Measurements from ENCODE around the gene RSBN1L. TPM values are rescaled to one million over a fixed set of nuclear protein-coding genes. Genes with fewer than 3 reads are reported as not detected.

RSBN1L gene
- polyA plus RNA-seq, 2 of the 4 experiments (the other 2 are of a cell fraction): 11.1 to 13.0 TPM

DNA sequence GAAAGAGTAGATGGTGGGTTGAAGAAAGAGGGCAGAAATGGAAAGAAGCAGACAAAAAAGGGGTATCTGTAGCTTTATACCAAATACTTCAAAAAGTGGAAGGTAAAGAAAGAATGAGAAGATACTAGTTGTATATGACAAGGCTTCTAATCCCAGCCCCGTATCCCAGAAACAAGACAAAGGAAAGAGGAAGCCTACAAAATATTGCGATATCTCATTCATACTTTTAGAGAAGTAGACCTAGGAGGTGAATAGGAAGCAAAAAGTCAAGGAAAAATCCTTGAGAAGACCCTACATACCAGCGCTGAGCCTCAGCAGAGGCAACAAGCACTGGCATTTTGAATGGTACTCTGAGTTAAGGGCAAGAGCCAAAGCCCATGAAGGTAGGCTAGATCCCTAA, 128.9 kb downstream of the RSBN1L start:
- ChIA-PET CTCF (interaction anchor here (1.1 to 2.1 kb wide), 2 partner anchors 10 to 66 kb away, joined by 4 to 12 read pairs; no protein-coding TSS in a partner anchor), POLR2A (no interaction called here)
- ATAC-seq (no peak), DNase-seq (ENCODE audit: low read depth in 1 of 2, low spot score in 1 of 2) (no peak), FAIRE-seq (no peak)
- TF ChIP-seq, protein P1, sequence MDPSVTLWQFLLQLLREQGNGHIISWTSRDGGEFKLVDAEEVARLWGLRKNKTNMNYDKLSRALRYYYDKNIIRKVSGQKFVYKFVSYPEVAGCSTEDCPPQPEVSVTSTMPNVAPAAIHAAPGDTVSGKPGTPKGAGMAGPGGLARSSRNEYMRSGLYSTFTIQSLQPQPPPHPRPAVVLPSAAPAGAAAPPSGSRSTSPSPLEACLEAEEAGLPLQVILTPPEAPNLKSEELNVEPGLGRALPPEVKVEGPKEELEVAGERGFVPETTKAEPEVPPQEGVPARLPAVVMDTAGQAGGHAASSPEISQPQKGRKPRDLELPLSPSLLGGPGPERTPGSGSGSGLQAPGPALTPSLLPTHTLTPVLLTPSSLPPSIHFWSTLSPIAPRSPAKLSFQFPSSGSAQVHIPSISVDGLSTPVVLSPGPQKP (IDR thresholded peaks at IDR 0.05; ENCODE audit: low read depth, low read length): no peak
- TF ChIP-seq, protein P2, sequence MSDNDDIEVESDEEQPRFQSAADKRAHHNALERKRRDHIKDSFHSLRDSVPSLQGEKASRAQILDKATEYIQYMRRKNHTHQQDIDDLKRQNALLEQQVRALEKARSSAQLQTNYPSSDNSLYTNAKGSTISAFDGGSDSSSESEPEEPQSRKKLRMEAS (IDR thresholded peaks at IDR 0.05): no peak
- no peak for TF ChIP-seq NPAS2 (CRISPR knock-in tag; IDR thresholded peaks at IDR 0.05; ENCODE audit: borderline replicate concordance)
- no peak for TF ChIP-seq RNF2 (IDR thresholded peaks at IDR 0.05; ENCODE audit: borderline replicate concordance, low read depth)
- no peak for TF ChIP-seq FOXS1 (CRISPR knock-in tag; IDR thresholded peaks at IDR 0.05)
- TF ChIP-seq HOXA7 (CRISPR knock-in tag; IDR thresholded peaks at IDR 0.05): no peak
- TF ChIP-seq CBX2 (IDR thresholded peaks at IDR 0.05; ENCODE audit: borderline replicate concordance, low read depth): no peak
- TF ChIP-seq SREBF2 (IDR thresholded peaks at IDR 0.05): no peak
- TF ChIP-seq, protein P3, sequence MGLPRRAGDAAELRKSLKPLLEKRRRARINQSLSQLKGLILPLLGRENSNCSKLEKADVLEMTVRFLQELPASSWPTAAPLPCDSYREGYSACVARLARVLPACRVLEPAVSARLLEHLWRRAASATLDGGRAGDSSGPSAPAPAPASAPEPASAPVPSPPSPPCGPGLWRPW (IDR thresholded peaks at IDR 0.05): no peak
- TF ChIP-seq, protein P4, sequence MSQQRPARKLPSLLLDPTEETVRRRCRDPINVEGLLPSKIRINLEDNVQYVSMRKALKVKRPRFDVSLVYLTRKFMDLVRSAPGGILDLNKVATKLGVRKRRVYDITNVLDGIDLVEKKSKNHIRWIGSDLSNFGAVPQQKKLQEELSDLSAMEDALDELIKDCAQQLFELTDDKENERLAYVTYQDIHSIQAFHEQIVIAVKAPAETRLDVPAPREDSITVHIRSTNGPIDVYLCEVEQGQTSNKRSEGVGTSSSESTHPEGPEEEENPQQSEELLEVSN (IDR thresholded peaks at IDR 0.05; ENCODE audit: borderline replicate concordance, low read depth): no peak
- no peak for TF ChIP-seq RAD21 (conservative IDR thresholded peaks at IDR 0.05 in 1 of 2, IDR thresholded peaks at IDR 0.05 in 1 of 2)
- TF ChIP-seq HOXB13 (CRISPR knock-in tag; IDR thresholded peaks at IDR 0.05; ENCODE audit: low read depth): no peak
- TF ChIP-seq FOSB (CRISPR knock-in tag; IDR thresholded peaks at IDR 0.05): no peak
- TF ChIP-seq CBX8 (IDR thresholded peaks at IDR 0.05): no peak
- TF ChIP-seq, protein P5, sequence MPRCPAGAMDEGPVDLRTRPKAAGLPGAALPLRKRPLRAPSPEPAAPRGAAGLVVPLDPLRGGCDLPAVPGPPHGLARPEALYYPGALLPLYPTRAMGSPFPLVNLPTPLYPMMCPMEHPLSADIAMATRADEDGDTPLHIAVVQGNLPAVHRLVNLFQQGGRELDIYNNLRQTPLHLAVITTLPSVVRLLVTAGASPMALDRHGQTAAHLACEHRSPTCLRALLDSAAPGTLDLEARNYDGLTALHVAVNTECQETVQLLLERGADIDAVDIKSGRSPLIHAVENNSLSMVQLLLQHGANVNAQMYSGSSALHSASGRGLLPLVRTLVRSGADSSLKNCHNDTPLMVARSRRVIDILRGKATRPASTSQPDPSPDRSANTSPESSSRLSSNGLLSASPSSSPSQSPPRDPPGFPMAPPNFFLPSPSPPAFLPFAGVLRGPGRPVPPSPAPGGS (IDR thresholded peaks at IDR 0.05): no peak
- TF ChIP-seq KDM5A (IDR thresholded peaks at IDR 0.05): no peak
- TF ChIP-seq MYC (IDR thresholded peaks at IDR 0.05; ENCODE audit: borderline replicate concordance, low read length): no peak
- TF ChIP-seq POLR2AphosphoS2 (conservative IDR thresholded peaks at IDR 0.05; ENCODE audit: low read length): no peak
- H3K27ac ChIP-seq: no peak overlapping the region
- H3K4me2 ChIP-seq: no peak overlapping the region
- 82% methylated on average over 3 of the region's 3 CpGs for WGBS (ENCODE audit: missing lambda C conversion rate)
- H3K4me1 ChIP-seq: no peaks in the 10 kb centered on the region
- peaks cover 23% of the 10 kb centered on the region for H3K9me3 ChIP-seq
- H3K4me3 ChIP-seq: no peak overlapping the region

DNA sequence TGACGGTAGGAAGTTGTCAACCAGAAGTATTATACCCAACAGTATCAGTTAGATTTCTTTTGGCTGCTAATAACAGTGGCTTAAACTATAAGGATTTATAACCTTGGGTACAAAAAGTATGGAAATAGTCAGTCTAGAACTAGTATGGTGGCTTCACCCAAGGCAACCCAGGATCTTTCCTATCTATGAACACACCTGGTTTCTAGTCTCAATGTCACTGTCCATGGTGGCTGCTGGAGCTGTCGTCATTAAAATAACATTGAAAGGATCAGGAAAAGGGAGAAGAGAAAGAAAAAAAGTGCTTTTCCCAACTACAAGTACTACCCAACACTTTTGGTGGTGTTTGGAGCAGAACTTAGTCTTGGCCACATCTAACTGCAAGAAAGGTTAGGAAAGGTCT, 130.0 kb downstream of the RSBN1L start:
- TF ChIP-seq CBX2 (IDR thresholded peaks at IDR 0.05; ENCODE audit: borderline replicate concordance, low read depth): no peak
- TF ChIP-seq, protein P6, sequence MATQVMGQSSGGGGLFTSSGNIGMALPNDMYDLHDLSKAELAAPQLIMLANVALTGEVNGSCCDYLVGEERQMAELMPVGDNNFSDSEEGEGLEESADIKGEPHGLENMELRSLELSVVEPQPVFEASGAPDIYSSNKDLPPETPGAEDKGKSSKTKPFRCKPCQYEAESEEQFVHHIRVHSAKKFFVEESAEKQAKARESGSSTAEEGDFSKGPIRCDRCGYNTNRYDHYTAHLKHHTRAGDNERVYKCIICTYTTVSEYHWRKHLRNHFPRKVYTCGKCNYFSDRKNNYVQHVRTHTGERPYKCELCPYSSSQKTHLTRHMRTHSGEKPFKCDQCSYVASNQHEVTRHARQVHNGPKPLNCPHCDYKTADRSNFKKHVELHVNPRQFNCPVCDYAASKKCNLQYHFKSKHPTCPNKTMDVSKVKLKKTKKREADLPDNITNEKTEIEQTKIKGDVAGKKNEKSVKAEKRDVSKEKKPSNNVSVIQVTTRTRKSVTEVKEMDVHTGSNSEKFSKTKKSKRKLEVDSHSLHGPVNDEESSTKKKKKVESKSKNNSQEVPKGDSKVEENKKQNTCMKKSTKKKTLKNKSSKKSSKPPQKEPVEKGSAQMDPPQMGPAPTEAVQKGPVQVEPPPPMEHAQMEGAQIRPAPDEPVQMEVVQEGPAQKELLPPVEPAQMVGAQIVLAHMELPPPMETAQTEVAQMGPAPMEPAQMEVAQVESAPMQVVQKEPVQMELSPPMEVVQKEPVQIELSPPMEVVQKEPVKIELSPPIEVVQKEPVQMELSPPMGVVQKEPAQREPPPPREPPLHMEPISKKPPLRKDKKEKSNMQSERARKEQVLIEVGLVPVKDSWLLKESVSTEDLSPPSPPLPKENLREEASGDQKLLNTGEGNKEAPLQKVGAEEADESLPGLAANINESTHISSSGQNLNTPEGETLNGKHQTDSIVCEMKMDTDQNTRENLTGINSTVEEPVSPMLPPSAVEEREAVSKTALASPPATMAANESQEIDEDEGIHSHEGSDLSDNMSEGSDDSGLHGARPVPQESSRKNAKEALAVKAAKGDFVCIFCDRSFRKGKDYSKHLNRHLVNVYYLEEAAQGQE (IDR thresholded peaks at IDR 0.05): peak; percentile 71
- TF ChIP-seq, protein P7, sequence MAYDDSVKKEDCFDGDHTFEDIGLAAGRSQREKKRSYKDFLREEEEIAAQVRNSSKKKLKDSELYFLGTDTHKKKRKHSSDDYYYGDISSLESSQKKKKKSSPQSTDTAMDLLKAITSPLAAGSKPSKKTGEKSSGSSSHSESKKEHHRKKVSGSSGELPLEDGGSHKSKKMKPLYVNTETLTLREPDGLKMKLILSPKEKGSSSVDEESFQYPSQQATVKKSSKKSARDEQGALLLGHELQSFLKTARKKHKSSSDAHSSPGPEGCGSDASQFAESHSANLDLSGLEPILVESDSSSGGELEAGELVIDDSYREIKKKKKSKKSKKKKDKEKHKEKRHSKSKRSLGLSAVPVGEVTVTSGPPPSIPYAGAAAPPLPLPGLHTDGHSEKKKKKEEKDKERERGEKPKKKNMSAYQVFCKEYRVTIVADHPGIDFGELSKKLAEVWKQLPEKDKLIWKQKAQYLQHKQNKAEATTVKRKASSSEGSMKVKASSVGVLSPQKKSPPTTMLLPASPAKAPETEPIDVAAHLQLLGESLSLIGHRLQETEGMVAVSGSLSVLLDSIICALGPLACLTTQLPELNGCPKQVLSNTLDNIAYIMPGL (CRISPR knock-in tag; IDR thresholded peaks at IDR 0.05; ENCODE audit: borderline replicate concordance): no peak
- no peak overlapping the region for H3K27ac ChIP-seq
- no peak for FAIRE-seq
- H3K4me2 ChIP-seq: no peak overlapping the region
- DNase-seq (ENCODE audit: low read depth in 1 of 2, low spot score in 1 of 2): no peak
- CTCF ChIA-PET: interaction anchor here (2.1 kb wide), 1 partner anchor 8 kb away, joined by 12 read pairs; no protein-coding TSS in a partner anchor
- H3K4me1 ChIP-seq: no peaks in the 10 kb centered on the region
- ATAC-seq: no peak
- H3K9me3 ChIP-seq: peaks cover 12% of the 10 kb centered on the region
- POLR2A ChIA-PET: no interaction called here
- no peak overlapping the region for H3K4me3 ChIP-seq
- 67% methylated on average over 2 of the region's 2 CpGs for WGBS (ENCODE audit: missing lambda C conversion rate)
